COLO829 (cell line): Measurements from ENCODE around the gene SYNE2.
"Not testable (repeated sequence)": the region's sequence is repeated elsewhere in the genome, so short reads cannot be mapped to it uniquely, and the experiment has no call there.

Experiments used
- DNase-seq: peaks from one replicate; pipeline ENCODE4 v3.0.0; 2012; ENCODE audit warnings: low spot score

Gene SYNE2

GRCh38 chr14:64012003-64012402 lies 159.2 kb downstream of the SYNE2 start:
- no peak for DNase-seq

DNA sequence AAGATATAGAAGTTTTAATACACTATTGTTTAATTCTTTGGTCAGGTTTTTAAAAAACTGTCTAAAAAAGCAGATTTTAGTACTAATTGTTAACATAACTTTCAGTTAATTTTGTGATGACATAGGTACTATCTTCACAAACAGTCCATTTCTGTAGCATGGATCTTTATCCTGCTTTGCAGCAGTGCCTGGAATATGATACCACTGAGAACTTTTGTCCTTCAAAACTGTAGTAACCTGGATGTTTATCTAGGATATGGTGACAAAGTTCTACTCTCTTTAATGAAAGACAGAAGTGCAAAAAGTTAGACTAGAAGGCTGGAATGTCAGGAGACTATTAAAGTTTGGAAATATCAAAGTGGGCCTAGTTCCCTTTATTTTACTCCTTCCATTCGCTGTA lies 159.9 kb downstream of the SYNE2 start:
- no peak for DNase-seq

- no peak for DNase-seq
Measured at GRCh38 chr14:64025479-64025878, 172.7 kb downstream of the SYNE2 start.

GRCh38 chr14:64026600-64026999 lies 173.8 kb downstream of the SYNE2 start:
- no peak for DNase-seq

- DNase-seq = no peak
Measured at GRCh38 chr14:64035143-64035542, 182.3 kb downstream of the SYNE2 start.

DNA sequence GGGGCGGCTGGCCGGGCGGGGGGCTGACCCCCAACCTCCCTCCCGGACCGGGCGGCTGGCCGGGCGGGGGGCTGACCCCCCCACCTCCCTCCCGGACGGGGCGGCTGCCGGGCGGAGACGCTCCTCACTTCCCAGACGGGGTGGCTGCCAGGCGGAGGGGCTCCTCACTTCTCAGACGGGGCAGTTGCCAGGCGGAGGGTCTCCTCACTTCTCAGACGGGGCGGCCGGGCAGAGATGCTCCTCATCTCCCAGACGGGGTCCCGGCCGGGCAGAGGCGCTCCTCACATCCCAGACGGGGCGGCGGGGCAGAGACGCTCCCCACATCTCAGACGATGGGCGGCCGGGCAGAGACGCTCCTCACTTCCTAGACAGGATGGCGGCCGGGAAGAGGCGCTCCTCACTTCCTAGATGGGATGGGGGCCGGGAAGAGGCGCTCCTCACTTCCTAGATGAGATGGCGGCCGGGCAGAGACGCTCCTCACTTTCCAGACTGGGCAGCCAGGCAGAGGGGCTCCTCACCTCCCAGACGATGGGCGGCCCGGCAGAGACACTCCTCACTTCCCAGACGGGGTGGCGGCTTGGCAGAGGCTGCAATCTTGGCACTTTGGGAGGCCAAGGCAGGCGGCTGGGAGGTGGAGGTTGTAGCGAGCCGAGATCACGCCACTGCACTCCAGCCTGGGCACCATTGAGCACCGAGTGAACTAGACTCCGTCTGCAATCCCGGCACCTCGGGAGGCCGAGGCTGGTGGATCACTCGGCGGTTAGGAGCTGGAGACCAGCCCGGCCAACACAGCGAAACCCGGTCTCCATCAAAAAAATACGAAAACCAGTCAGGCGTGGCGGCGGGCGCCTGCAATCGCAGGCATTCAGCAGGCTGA lies 185.3 kb downstream of the SYNE2 start:
- not testable (repeated sequence) for DNase-seq

DNA sequence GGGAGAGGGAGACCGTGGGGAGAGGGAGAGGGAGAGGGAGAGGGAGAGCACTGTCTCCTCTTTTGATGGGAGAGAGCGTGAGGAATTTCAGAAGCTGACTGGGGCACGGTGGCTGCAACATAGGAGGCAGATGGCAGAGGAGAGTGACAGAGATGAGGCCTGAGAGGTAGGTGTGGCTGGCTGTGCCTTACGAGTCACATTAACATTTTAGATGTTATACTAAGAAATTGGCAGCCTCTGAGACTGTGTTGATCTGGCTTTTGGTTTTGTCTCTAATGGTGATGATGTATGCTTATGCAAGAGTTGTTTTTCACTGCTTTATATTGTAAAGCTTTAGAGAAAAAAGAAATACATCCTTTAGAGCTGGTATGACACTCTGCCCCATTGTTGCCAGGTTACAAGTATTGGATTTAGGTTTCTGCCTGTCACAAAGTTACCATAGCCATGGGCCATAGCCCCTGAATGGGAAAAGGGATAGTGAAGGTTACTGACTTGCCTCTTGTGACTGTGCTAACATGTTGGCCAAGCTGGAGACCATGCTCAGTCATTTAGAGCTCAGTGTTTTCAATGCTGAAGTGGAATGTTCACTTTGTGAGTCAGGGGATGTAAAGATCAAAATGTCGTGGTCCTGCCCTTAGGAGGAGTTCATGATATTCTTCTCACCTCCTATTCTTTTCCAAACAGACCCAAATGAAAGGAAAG lies 186.2 kb downstream of the SYNE2 start:
- DNase-seq = no peak

GRCh38 chr14:64040044-64040443 lies 187.2 kb downstream of the SYNE2 start:
- DNase-seq = no peak

GRCh38 chr14:64043296-64043695 lies 190.5 kb downstream of the SYNE2 start:
- not testable (repeated sequence) for DNase-seq

DNA sequence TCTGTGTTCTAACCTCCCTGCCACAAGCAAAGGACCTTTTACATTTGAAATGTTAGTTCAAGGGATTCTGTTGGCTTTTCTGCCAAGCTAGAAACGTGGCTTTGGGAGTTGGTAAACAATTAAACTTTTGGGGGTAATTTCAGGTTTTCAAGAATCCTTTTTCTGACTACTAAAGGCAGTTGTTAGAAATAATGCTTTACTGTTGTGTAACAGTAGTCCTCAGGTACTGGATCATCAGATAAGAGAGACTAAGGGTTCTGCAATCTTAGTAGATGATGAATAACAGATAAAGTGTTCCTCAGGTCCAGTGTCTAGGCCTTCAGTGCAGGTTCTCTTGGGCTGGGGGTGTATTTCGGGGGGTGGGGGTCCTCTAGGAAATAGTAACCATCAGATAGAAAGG lies 192.3 kb downstream of the SYNE2 start:
- no peak for DNase-seq

GRCh38 chr14:64049616-64050381 lies 197.0 kb downstream of the SYNE2 start:
- peak; percentile 52 for DNase-seq

- no peak for DNase-seq
Measured at GRCh38 chr14:64053694-64054669, 201.2 kb downstream of the SYNE2 start.

GRCh38 chr14:64059454-64060198 lies 206.8 kb downstream of the SYNE2 start:
- no peak for DNase-seq

DNA sequence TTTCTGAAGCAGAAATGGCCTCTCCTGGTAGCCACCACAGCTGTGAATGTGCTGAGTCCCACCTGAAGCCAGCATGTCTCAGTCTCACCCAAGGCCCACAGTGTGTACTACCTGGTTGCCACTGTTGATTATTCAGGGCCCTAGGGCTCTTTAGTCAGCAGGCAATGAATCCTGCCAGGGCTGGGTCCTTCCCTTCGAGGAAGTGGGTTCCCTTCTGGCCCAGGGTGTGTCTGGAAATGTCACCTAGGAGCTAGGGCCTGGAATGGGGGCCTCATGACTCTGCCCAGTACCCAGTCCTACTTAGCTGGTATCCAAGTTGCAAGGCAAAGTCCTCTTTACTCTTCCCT lies 207.4 kb downstream of the SYNE2 start:
- DNase-seq = no peak

DNA sequence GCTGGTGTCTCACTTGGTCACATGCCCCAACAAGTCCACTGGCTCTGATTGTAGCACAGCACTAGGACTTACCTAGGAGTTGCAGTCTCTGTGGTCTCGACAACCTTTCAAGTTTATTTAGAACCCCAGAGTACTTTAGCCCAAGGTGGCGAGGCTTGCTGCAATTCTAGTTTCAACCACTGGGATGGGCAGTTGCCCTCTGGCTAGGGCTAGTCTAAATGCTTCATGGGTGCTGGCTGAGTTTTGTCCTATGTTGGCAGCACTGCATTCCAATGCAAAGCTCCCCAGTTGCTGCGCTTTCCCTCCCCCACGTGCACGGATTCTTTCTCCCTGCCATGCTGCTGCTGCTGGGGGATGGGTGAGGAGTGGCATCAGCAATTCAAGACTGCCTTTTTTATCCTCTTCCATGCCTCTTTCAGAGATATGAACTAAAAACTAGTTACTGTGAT lies 207.9 kb downstream of the SYNE2 start:
- no peak for DNase-seq

DNA sequence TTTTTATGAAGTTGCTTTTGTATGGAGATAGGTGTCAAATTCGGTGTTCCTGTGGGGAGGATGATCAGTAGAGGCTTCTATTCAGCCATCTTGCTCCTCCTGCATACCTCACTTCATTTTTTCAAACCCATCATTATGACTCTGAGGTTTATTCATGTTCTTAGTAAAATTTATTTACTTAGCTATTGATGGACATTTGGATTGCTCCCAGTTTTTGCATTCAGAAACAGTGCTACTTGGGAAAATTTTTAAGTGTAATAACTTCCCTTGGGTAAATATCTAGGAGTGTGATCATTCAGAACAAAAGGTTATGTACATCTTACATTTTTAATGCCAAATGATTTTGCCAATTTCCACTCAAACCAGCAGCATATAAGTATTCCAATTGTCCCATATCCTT lies 208.3 kb downstream of the SYNE2 start:
- DNase-seq = no peak

- DNase-seq = no peak
Measured at GRCh38 chr14:64061706-64062105, 208.9 kb downstream of the SYNE2 start.

DNA sequence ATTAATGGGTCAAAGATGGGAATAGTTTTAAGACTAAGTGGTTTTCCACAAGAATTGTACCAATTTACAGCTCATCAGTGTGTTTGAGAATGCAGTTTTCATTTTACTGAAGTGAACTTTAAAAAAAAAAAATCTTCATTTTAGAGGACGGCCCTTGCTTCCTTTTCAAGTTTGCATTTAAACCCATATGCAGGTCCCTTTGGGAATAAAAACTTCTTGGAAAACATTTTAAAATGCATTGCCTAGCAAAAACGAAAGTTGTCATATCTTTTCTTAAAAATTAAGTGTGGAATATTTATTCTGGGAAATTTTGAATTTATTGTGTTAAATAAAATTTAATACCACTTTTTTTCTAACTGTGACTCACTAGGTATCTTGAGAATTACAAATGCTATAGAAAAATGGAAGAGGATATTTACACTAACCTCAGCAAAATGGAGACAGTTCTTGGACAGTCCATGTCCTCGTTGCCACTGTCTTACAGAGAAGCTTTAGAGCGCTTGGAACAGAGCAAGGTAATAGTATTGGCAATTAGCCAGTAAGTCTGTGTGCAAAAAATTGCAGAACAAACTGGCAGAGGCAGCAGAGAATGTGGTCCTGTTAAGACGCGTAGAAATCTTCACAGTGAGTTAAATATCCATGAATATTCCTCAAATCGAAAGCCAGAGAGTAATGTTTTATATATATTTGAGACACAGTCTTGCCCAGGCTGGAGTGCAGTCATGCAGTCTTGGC lies 209.7 kb downstream of the SYNE2 start:
- DNase-seq = no peak

DNA sequence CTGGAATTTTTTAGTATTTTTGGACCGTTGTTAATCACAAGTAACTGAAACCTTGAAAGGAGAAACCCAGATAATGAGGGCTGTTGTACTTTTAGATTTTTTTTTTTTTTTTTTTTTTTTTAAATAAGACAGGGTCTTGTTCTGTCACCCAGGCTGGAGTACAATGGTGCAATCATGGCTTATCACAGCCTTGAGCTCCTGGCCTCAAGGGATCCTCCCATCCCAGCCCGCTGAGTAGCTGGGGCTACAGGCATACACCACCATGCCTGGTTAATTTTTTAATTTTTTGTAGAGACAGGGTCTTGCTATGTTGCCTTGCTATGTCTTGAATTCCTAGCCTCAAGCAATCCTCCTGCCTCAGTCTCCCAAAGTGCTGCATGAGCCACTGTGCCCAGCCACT lies 211.6 kb downstream of the SYNE2 start:
- no peak for DNase-seq
